HUES48 (cell line): ENCODE data around the gene MARCHF10.
A peak's percentile ranks its signal among the peaks of the same experiment; 100 is the strongest.

ENCODE experiments used
- H3K27ac ChIP-seq: one replicate; pipeline ENCODE4 v1.7.0; 2013; ENCODE audit warnings: low read depth, low read length, inconsistent platforms
- H3K27me3 ChIP-seq: 2 replicates; pipeline ENCODE4 v1.6.1; 2013; ENCODE audit warnings: mild to moderate bottlenecking, low read length; ENCODE audit not compliant: control insufficient read depth, insufficient read depth
- H3K36me3 ChIP-seq: 2 replicates; pipeline ENCODE4 v1.6.1; 2013; ENCODE audit warnings: low read length; ENCODE audit not compliant: control insufficient read depth, insufficient read depth
- H3K4me1 ChIP-seq: 2 replicates; pipeline ENCODE4 v1.6.1; 2013; ENCODE audit warnings: mild to moderate bottlenecking, low read length; ENCODE audit not compliant: control insufficient read depth, insufficient read depth
- H3K4me3 ChIP-seq: 2 replicates; pipeline ENCODE4 v1.5.1; 2013; ENCODE audit warnings: mild to moderate bottlenecking, low read depth, low read length
- H3K9ac ChIP-seq: 2 replicates; pipeline ENCODE4 v1.6.1; 2013; ENCODE audit warnings: mild to moderate bottlenecking, low read depth, low read length, moderate library complexity
- H3K9me3 ChIP-seq: 2 replicates; pipeline ENCODE4 v1.6.1; 2013; ENCODE audit warnings: low read length; ENCODE audit not compliant: control insufficient read depth, insufficient read depth

MARCHF10 gene

DNA sequence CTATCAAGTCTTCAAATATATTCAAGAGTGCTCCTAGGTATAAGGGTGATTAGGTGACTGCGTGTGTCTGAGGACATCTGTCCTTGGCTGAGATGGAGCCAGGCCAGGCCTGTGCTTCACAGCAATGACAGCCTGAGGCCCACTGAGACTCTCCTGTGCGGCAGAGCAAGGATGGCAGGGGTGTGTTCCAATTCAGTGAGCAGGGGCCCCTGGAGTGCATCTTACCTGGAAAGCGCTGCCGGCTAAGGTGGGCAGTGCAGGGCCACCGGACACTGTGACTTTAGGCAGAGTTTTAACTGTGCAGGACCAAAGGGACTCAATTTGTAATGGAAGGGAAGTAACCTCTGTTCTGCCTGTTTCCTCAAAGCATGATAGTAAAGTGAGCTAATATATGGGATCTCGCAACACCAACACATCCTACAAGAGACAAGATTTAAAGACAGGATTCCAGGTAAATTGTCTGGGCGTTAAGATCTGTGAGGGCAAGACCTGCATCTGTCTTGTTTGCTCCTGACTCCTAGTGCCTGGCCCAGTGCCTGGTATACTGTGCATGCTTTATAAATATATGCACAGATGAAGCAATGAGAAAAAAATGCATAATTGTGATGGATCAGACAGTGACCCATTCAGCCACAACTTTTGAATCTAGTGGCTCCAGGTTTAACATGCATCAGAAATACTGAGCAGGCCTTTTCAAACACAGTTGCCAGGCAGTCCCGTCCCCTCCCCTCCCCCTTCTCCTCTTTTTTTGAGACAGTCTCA, 93.9 kb downstream of the MARCHF10 start:
- Histone ChIP-seq H3K27me3 (no peaks in the 10 kb centered on the region; the same call in 1 of the 2 replicates), H3K9me3 (no peaks in the 10 kb centered on the region), H3K36me3 (no peaks in the 10 kb centered on the region), H3K9ac (no peak overlapping the region), H3K27ac (no peak overlapping the region), H3K4me1 (peaks cover 6% of the 10 kb centered on the region; the same call in 1 of the 2 replicates), H3K4me3 (no peak overlapping the region)

DNA sequence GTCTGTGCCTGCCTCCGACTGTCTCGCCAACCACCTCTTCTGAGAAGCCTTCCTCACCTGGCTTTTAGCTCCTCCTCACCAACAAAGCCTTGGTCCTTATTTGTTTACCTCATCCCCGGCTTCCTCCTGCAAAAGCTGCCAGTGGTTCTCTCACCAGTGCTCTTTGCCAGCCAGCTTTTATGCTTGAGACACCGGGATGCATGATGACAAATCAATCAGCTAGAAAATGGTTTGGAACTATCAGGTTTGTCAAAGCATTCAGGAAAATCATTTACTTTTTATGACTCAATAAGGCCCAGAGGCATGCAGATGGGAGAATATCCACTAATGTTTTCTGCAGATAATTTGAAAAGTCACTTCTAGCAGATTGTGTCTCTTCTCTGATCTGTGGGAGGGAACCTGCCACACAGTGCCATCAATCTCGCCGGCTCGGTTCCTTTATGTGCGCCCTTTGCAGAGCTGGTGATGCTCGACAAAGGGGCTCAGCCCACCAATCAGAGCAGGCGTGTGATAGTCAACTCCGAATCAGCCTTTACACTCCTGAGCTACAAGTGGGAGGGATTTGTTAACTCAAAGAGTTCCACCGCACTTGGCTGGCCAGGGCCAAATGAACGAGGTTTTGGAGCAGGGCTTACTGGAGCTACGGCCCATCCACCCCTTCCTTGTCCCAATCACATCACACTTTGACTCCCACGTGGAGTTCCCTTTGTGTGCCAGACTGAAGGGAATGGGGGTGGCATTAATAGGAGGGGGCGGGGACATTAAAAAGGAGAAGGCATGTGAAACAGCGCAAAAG, 94.8 kb downstream of the MARCHF10 start:
- Histone ChIP-seq H3K27me3 (no peaks in the 10 kb centered on the region; the same call in 1 of the 2 replicates), H3K4me3 (no peak overlapping the region), H3K27ac (no peak overlapping the region), H3K9me3 (peaks cover 6% of the 10 kb centered on the region; the same call in 1 of the 2 replicates), H3K9ac (no peak overlapping the region), H3K4me1 (peaks cover 6% of the 10 kb centered on the region; the same call in 1 of the 2 replicates), H3K36me3 (no peaks in the 10 kb centered on the region)

DNA sequence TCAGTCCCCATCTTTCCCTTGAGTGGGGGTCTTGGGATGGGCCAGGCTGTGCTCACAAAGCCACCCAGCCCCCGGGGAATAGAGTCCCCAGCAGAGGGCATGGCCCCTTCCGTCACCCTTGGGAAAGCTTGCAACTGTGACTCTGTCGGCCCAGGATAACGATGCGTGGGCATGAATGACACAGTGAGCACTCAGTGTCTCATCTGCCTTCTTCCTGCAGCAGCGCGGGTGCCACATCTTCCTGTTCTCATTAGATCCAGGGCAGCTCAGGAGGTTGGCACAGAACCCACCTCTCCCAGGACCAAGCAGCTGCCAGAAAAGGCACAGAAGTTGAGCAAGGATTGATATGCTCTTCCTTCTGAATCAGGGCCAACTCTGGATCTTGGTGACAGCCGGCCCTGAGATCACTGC, 95.9 kb downstream of the MARCHF10 start:
- Histone ChIP-seq H3K27me3 (peaks cover 4% of the 10 kb centered on the region; the same call in 1 of the 2 replicates), H3K27ac (no peak overlapping the region), H3K9ac (no peak overlapping the region)

DNA sequence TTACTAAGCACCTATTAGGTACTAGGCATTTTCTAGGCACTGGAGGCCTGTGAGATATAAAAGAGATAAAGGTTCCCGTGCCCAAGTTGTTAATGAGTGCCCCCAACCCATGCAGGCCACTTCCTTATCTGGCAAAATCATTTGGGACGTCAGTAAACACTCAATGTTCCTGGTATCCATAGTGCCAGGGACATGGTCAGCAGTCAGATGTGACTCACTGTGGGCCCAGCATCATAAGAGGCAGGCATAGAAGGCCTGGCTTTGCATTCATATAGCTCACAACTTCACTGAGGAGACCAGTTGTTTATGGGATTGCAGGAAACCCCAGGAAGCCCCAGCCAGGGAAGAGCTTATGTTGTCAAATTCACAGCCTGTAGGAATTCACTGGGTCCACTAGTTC, 99.5 kb downstream of the MARCHF10 start:
- Histone ChIP-seq H3K36me3 (no peaks in the 10 kb centered on the region), H3K27me3 (peaks cover 16% of the 10 kb centered on the region; the same call in 1 of the 2 replicates)

More for the DNA sequence above, 95.9 kb downstream of the MARCHF10 start:
- peaks cover 6% of the 10 kb centered on the region; the same call in 1 of the 2 replicates for H3K9me3 ChIP-seq
- H3K4me3 ChIP-seq, result no peak overlapping the region
- peaks cover 9% of the 10 kb centered on the region; the same call in 1 of the 2 replicates for H3K4me1 ChIP-seq
- H3K36me3 ChIP-seq, result no peaks in the 10 kb centered on the region

DNA sequence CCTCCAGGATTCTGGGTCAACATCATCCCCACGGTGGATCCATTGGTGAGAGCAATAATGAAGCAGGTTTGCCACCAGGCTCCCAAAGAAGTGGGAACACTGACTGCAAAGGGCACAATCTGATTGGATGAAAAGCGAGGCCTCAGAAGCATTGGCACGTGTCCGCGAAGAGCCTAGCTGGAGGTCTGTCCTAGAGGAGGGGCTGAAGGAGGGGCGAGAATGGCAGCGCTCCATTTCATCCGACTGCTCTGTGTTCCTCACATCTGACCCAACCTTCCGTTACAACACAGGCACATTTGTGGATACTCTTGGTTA, 100.7 kb downstream of the MARCHF10 start:
- no peak overlapping the region for H3K4me3 ChIP-seq
- peaks cover 6% of the 10 kb centered on the region; the same call in 1 of the 2 replicates for H3K9me3 ChIP-seq
- peaks cover 23% of the 10 kb centered on the region; the same call in 1 of the 2 replicates for H3K27me3 ChIP-seq

More for the DNA sequence above, 99.5 kb downstream of the MARCHF10 start:
- H3K4me3 ChIP-seq, result no peak overlapping the region
- H3K9ac ChIP-seq, result no peak overlapping the region
- peaks cover 36% of the 10 kb centered on the region for H3K4me1 ChIP-seq
- peaks cover 6% of the 10 kb centered on the region; the same call in 1 of the 2 replicates for H3K9me3 ChIP-seq
- H3K27ac ChIP-seq, result no peak overlapping the region

DNA sequence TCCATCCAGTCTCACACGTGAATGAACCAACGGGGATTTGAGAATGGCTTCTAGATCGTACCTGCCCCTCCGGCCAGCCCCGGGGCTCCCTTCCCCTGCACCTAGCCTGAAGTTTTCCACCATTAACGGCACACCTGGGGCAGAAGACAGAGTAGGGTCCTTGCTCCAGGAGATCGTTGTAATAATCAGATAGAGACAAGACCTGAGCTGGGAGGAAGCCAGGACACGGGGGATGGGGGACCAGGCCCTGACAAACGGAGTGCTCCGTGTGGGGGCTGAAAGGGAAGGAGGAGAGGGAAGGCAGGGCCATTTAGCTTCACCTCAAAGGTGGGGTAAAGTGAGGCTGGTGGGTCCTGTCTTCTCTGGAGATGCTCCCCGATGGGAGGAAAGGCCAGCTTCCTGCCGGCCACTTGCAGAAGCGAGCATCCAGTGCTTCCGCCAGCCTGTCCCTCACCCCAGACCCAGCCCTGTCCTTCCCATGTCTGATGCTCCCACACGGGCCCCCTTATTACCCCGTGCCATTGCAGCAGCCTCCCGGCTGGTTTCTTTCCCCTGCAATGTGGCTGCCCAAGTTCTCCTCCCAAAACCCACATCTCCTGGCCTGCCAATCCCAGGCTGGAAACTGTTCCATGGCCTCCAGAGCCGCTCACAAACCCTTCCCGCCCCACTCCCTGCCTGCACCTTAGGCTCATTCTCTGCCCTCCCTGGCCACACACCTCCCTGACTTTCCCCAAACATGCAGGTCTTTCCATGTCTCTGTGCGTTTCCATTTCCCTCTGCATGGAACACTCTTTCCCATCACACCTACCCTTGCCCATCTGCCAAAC, 101.3 kb downstream of the MARCHF10 start:
- H3K4me3 ChIP-seq, result no peak overlapping the region

More for the DNA sequence above, 100.7 kb downstream of the MARCHF10 start:
- Histone ChIP-seq H3K4me1 (peaks cover 36% of the 10 kb centered on the region), H3K27ac (no peak overlapping the region), H3K9ac (no peak overlapping the region), H3K36me3 (no peaks in the 10 kb centered on the region)

DNA sequence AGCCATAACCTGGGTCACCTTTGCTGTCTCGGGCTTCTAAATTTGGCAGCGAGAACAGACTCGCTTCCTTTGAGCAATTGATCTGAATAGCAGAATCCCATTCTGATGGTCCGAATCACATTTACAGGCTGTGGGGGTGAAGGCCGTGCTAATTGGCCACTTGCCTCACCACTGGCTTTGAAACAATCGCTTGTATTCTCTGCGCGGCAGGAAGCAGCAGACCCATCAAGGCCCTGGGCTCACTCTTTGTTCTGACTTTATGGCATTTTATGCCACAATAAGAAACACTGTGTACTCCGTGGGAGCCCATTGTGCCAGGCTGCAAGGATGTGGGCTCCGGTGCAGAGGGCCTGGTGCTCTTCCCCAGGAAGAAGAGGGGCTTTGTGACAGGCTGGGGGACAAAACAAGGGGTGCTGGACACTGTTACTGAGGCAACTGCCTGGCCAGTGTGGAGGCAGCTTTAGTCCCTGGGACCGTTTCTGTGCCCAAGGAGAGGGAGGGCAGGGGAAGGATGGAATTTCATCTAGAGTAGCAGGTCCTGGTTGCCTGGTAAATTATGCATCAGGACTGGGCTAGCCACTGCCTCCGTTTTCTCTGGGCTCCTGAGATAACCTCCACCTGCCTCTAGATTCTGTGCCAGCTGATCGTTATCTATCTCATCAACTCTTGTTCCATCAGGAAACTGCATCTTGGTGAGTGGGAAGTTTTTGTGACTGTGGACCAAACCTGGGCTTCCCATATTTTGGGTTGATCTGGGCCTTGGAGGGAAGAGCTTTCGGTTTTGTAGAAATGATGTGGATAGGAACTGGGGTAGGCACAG, 102.1 kb downstream of the MARCHF10 start:
- H3K27ac ChIP-seq, result peak overlapping the region; percentile 81
- no peaks in the 10 kb centered on the region for H3K36me3 ChIP-seq
- peaks cover 30% of the 10 kb centered on the region for H3K4me1 ChIP-seq
- peaks cover 23% of the 10 kb centered on the region; the same call in 1 of the 2 replicates for H3K27me3 ChIP-seq
- peaks cover 6% of the 10 kb centered on the region; the same call in 1 of the 2 replicates for H3K9me3 ChIP-seq
- 0 out of 2 replicates have a peak overlapping the region, but pooled peaks have one; percentile 74 for H3K9ac ChIP-seq
- H3K4me3 ChIP-seq, result peak overlapping the region; percentile 73

More for the DNA sequence above, 101.3 kb downstream of the MARCHF10 start:
- H3K9me3 ChIP-seq, result peaks cover 6% of the 10 kb centered on the region; the same call in 1 of the 2 replicates
- peaks cover 35% of the 10 kb centered on the region for H3K4me1 ChIP-seq
- H3K27ac ChIP-seq, result no peak overlapping the region
- peaks cover 23% of the 10 kb centered on the region; the same call in 1 of the 2 replicates for H3K27me3 ChIP-seq
- H3K36me3 ChIP-seq, result no peaks in the 10 kb centered on the region
- H3K9ac ChIP-seq, result no peak overlapping the region

DNA sequence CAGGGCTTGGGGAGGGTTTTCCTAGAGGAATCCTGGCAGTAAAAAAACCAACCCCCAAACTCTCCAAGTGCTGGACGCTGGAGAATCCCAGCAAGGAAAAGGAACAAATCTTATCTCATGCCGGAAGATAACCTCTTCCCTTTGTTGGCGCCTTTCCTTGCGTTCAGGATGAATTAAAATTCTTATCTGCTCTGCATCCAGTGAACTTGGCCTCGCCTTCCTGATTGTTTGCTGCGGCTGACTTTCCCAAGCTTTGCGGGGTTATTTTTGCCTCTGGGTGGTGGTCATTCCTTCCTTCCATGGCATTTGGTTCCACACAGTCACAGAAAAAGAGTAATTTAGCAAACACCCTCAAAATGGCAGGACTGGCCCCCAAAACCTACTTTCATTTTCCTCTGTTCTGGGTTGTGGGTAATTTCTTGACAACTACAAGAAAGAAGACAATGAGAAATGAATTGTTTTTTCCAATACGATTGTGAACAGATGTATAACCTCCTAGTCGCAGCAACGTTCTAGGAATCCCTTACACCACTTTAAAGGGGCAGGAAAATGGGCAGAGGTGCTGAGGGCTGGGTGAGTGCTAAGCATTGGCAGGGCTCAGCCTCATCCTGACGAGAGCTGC, 102.8 kb downstream of the MARCHF10 start:
- Histone ChIP-seq H3K27ac (peak overlapping the region; percentile 81), H3K4me1 (peaks cover 30% of the 10 kb centered on the region), H3K4me3 (peak overlapping the region; percentile 73), H3K9me3 (peaks cover 6% of the 10 kb centered on the region; the same call in 1 of the 2 replicates), H3K36me3 (no peaks in the 10 kb centered on the region), H3K27me3 (peaks cover 23% of the 10 kb centered on the region; the same call in 1 of the 2 replicates), H3K9ac (peak overlapping the region; percentile 74)

DNA sequence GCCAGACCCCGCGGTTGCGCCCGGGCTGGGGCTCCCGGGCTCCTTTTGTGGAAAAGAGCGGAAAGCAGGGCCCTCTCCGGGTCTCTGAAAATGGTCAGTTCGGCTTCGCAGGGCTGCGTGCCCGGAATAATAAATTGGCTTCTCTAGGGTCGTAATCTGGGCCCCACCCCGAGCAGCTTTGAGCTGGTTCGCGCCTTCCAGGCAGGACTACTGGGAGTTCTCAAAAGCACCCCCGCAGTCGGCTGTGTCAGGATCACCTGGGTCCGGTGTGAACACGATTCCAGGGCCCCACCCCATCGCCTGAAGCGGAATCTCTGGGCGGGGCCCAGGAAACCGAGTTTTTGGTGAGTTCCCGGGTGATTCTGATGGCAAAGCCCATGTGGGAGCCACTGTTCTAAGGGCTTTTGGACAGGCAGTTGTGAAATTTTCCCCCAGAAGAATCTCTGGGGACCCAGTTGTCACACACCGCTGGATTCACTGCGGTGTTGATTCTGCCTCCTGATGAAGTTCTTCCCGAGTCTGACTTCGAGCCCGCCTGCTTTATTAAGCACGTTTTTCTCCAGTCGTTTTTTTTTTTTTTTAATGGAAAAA, 103.6 kb downstream of the MARCHF10 start:
- H3K9me3 ChIP-seq, result peaks cover 6% of the 10 kb centered on the region; the same call in 1 of the 2 replicates
- H3K4me1 ChIP-seq, result peaks cover 30% of the 10 kb centered on the region
- H3K27me3 ChIP-seq, result peaks cover 23% of the 10 kb centered on the region; the same call in 1 of the 2 replicates
- H3K9ac ChIP-seq, result peak overlapping the region; percentile 74
- H3K27ac ChIP-seq, result peak overlapping the region; percentile 81
- H3K36me3 ChIP-seq, result no peaks in the 10 kb centered on the region
- H3K4me3 ChIP-seq, result peak overlapping the region; percentile 73
